Caco-2 (cell line): ENCODE data around the gene KRTAP16-1. TPM values are rescaled to one million over a fixed set of nuclear protein-coding genes. Genes with fewer than 3 reads are reported as not detected.

ENCODE experiments used
- BruUV-seq: library from RNA; stranded (reverse); fragments of 400-500 nt; replicated peaks from 2 replicates; lab custom pipeline; 2021; lab: Mats Ljungman, UMichigan
- CTCF ChIA-PET: fragments of 300-600 bp; sonication (Branson Sonifier 250); formaldehyde crosslinking; loops from one replicate; lab custom pipeline; 2022; ENCODE audit warnings: antibody characterized with exemption; lab: Charles Lee
- POLR2A ChIA-PET: fragments of 300-600 bp; sonication (Branson Sonifier 250); formaldehyde crosslinking; loops from one replicate; lab custom pipeline; 2022; ENCODE audit warnings: antibody characterized with exemption; lab: Charles Lee
- DNase-seq, 2 experiments: peaks; one replicate each; pipeline versions ENCODE4 v3.0.0 to v3.0.0-alpha.2; 2020 to 2022
- H3K27me3 ChIP-seq: replicated peaks from 2 replicates; pipeline ENCODE4 v1.6.0; 2011; ENCODE audit warnings: low read length; ENCODE audit not compliant: control insufficient read depth, insufficient read depth
- H3K36me3 ChIP-seq: 2 replicates; pipeline ENCODE4 v1.5.1; 2011; ENCODE audit warnings: low read length; ENCODE audit not compliant: control insufficient read depth, insufficient read depth
- H3K4me1 ChIP-seq: fragments of 250-450 bp; sonication (Bioruptor Pico); 2 replicates; pipeline ENCODE4 v1.5.1; 2020; ENCODE audit warnings: mild to moderate bottlenecking
- H3K4me3 ChIP-seq: 2 replicates; pipeline ENCODE4 v1.5.1; 2011; ENCODE audit warnings: low read depth, mild to moderate bottlenecking, control low read depth, low read length
- H3K9me3 ChIP-seq: fragments of 250-450 bp; sonication (Bioruptor Pico); 2 replicates; pipeline ENCODE4 v1.5.1; 2020; ENCODE audit warnings: mild to moderate bottlenecking, moderate library complexity
- H3K27ac Mint-ChIP-seq: one replicate; pipeline ENCODE4 v1.8.0; 2022; ENCODE audit warnings: mixed read lengths; ENCODE audit not compliant: unreplicated experiment
- H3K27me3 Mint-ChIP-seq: one replicate; pipeline ENCODE4 v1.8.0; 2022; ENCODE audit warnings: mixed read lengths; ENCODE audit not compliant: insufficient read depth, unreplicated experiment
- H3K36me3 Mint-ChIP-seq: one replicate; pipeline ENCODE4 v1.8.0; 2022; ENCODE audit warnings: mild to moderate bottlenecking, mixed read lengths; ENCODE audit not compliant: insufficient read depth, unreplicated experiment
- H3K4me1 Mint-ChIP-seq: one replicate; pipeline ENCODE4 v1.8.0; 2022; ENCODE audit warnings: low read depth, mixed read lengths; ENCODE audit not compliant: unreplicated experiment
- H3K4me3 Mint-ChIP-seq: one replicate; pipeline ENCODE4 v1.8.0; 2022; ENCODE audit warnings: mild to moderate bottlenecking, moderate library complexity, mixed read lengths; ENCODE audit not compliant: unreplicated experiment
- H3K9me3 Mint-ChIP-seq: one replicate; pipeline ENCODE4 v1.8.0; 2022; ENCODE audit warnings: mixed read lengths; ENCODE audit not compliant: unreplicated experiment
- intact Hi-C: fragments of 100-400 bp; cut with micrococcal nuclease; formaldehyde crosslinking; loops from one replicate; pipeline ENCODE4 v1.10.0; 2022; ENCODE audit not compliant: unreplicated experiment
- total RNA-seq: library from RNA; stranded (reverse); gene quantifications from 2 replicates; pipeline ENCODE4 v1.2.3, GENCODE V29; 2022
- TF ChIP-seq, protein P1 (sequence below), 2 experiments: fragments of 200-600 bp in 1 of 2; IDR thresholded peaks; 1 replicate in 1 of 2; 2 replicates in 1 of 2; pipeline versions ENCODE4 v1.5.1 to v1.8.0; 2011 to 2022; ENCODE audit warnings: antibody characterized with exemption in 1 of 2, control low read depth in 1 of 2, inconsistent platforms in 1 of 2, low read depth in 1 of 2, low read length in 1 of 2, mild to moderate bottlenecking in 1 of 2, moderate library complexity in 1 of 2; ENCODE audit not compliant: insufficient read depth in 1 of 2, severe bottlenecking in 1 of 2, unreplicated experiment in 1 of 2

KRTAP16-1 gene
- total RNA-seq, 1 experiment from 2014 or later: not detected

DNA sequence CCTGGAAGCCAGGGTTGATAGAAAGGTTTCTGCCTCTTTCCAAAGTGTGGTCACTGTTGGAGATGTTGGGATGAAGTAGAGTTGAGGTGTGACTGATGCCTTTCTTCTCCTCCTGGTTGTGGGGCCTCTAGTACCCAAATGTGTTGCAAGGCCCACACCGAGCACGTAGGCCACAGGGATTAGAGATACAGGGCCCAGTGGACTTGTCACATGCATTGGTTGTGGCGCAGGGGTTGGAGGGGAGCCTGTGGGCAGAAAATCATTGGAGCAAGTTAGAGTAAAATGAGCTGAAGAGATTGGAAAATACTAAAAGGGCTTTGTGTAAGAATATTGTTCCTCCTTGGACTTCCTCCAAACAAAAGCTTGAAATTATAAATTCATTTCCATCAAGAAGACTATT is 36.9 kb upstream of the KRTAP16-1 start:
- CTCF ChIA-PET: no interaction called here
- H3K4me3 Mint-ChIP-seq: no peak overlapping the region
- intact Hi-C loops: no loop called here

DNA sequence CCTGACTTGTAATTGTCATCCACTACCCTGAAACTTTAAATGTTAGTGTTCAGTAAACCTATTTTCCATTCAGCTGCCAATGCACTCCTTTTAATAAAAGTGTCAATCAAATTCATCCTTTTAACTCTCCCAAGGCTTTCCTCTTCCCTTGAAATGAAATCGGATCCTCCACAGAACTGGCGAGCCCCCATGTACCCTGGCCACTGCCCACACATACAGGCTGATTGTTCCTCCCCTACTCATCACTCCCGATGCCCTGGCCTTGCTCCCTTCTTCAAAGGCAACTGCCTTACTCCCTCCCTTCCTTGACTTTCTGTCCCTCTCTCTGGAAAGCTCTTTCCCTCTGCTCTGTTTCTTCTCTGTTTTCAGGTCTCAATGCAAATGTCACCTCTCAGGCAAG is 33.9 kb upstream of the KRTAP16-1 start:
- Histone ChIP-seq H3K4me3 (no peak overlapping the region), H3K36me3 (no peaks in the 10 kb centered on the region), H3K4me1 (no peaks in the 10 kb centered on the region), H3K27me3 (no peaks in the 10 kb centered on the region), H3K9me3 (no peaks in the 10 kb centered on the region)
- H3K27ac Mint-ChIP-seq: no peak overlapping the region
- intact Hi-C loops: no loop called here
- POLR2A ChIA-PET: no interaction called here
- CTCF ChIA-PET: no interaction called here
- DNase-seq: no peak
- H3K4me1 Mint-ChIP-seq: no peaks in the 10 kb centered on the region
- no TSS peak for BruUV-seq
- H3K36me3 Mint-ChIP-seq: no peaks in the 10 kb centered on the region
- H3K27me3 Mint-ChIP-seq: no peaks in the 10 kb centered on the region
- H3K9me3 Mint-ChIP-seq: peaks cover 10% of the 10 kb centered on the region
- no peak overlapping the region for H3K4me3 Mint-ChIP-seq
- TF ChIP-seq, protein P1, sequence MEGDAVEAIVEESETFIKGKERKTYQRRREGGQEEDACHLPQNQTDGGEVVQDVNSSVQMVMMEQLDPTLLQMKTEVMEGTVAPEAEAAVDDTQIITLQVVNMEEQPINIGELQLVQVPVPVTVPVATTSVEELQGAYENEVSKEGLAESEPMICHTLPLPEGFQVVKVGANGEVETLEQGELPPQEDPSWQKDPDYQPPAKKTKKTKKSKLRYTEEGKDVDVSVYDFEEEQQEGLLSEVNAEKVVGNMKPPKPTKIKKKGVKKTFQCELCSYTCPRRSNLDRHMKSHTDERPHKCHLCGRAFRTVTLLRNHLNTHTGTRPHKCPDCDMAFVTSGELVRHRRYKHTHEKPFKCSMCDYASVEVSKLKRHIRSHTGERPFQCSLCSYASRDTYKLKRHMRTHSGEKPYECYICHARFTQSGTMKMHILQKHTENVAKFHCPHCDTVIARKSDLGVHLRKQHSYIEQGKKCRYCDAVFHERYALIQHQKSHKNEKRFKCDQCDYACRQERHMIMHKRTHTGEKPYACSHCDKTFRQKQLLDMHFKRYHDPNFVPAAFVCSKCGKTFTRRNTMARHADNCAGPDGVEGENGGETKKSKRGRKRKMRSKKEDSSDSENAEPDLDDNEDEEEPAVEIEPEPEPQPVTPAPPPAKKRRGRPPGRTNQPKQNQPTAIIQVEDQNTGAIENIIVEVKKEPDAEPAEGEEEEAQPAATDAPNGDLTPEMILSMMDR (IDR thresholded peaks at IDR 0.05; ENCODE audit: insufficient read depth in 1 of 2, low read depth in 1 of 2, low read length in 1 of 2, severe bottlenecking in 1 of 2, unreplicated experiment in 1 of 2): no peak

More for the DNA sequence above, 36.9 kb upstream of the KRTAP16-1 start:
- no peaks in the 10 kb centered on the region for H3K9me3 ChIP-seq
- H3K36me3 ChIP-seq: no peaks in the 10 kb centered on the region
- peaks cover 10% of the 10 kb centered on the region for H3K9me3 Mint-ChIP-seq
- TF ChIP-seq, protein P1 (IDR thresholded peaks at IDR 0.05; ENCODE audit: insufficient read depth in 1 of 2, low read depth in 1 of 2, low read length in 1 of 2, severe bottlenecking in 1 of 2, unreplicated experiment in 1 of 2): no peak
- no peaks in the 10 kb centered on the region for H3K4me1 ChIP-seq
- POLR2A ChIA-PET: no interaction called here
- H3K4me1 Mint-ChIP-seq: no peaks in the 10 kb centered on the region
- H3K27me3 ChIP-seq: no peaks in the 10 kb centered on the region
- DNase-seq: no peak
- no peak overlapping the region for H3K4me3 ChIP-seq
- no peaks in the 10 kb centered on the region for H3K36me3 Mint-ChIP-seq
- H3K27me3 Mint-ChIP-seq: no peaks in the 10 kb centered on the region
- no TSS peak for BruUV-seq
- H3K27ac Mint-ChIP-seq: no peak overlapping the region

DNA sequence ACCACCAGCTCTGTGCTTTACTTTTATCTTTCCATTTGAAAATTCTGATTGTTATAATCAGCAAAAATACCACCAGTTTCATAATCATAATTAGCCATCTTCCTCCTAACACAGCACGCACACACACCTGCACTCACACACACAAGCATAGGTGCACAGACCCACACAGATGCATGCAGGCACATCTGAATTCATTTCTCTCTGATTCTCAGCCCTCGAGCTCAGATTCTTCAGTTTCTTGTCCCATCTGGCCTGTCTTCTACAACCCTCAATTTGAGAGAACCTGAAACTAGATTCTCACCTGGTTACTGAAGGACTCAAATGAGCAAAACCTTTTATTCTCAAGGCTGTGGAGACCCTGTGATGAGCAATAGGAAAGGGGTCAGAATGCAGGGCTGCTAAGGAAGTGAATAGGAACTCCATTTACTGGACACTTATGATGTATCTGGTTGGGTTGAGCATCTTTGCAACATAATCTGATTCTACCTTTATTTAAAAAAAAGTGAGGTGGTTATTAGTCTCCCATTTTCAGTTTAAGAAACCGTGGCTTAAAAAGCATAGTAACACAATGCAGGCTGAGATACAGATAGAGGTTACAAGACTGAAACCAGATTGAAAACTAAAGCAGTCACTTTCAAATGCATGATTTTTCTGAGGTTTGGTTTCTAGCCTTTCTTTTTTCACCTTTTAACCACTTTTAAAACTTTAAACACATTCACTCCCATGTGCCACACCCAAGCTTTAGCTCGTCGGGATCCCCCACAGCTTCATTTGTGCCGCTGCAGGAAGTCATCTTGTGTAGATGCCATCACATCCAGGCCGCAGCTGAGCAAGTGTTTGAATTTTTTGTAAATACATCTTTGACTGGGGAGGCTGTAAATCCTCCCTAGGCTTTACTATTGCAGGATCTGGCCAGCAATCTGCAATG is 32.1 kb upstream of the KRTAP16-1 start:
- H3K4me3 Mint-ChIP-seq: no peak overlapping the region
- TF ChIP-seq, protein P1 (IDR thresholded peaks at IDR 0.05; ENCODE audit: insufficient read depth in 1 of 2, low read depth in 1 of 2, low read length in 1 of 2, severe bottlenecking in 1 of 2, unreplicated experiment in 1 of 2): no peak
- no peak for DNase-seq
- H3K4me1 Mint-ChIP-seq: no peaks in the 10 kb centered on the region
- intact Hi-C loops: no loop called here
- H3K36me3 Mint-ChIP-seq: no peaks in the 10 kb centered on the region
- no peaks in the 10 kb centered on the region for H3K27me3 Mint-ChIP-seq
- H3K9me3 Mint-ChIP-seq: peaks cover 10% of the 10 kb centered on the region
- Histone ChIP-seq H3K36me3 (no peaks in the 10 kb centered on the region), H3K27me3 (no peaks in the 10 kb centered on the region), H3K9me3 (no peaks in the 10 kb centered on the region), H3K4me1 (no peaks in the 10 kb centered on the region), H3K4me3 (no peak overlapping the region)
- BruUV-seq: no TSS peak
- ChIA-PET CTCF (no interaction called here), POLR2A (no interaction called here)
- no peak overlapping the region for H3K27ac Mint-ChIP-seq
